GM21390 (cell line): ENCODE data around the gene THSD4.
"Not testable (repeated sequence)": the region's sequence is repeated elsewhere in the genome, so short reads cannot be mapped to it uniquely, and the experiment has no call there.

Experiments used
- ATAC-seq: cut with Tn5 transposase; IDR thresholded peaks from one replicate; pipeline ENCODE4 v1.9.1; 2021; ENCODE audit not compliant: unreplicated experiment

THSD4 gene

GRCh38 chr15:71120428-71120944, 5.2 kb downstream of the THSD4 start:
- ATAC-seq = no peak

GRCh38 chr15:71121442-71121841, 6.2 kb downstream of the THSD4 start:
- ATAC-seq = no peak

- no peak for ATAC-seq
Observed at GRCh38 chr15:71124937-71125790, 9.9 kb downstream of the THSD4 start.

GRCh38 chr15:71125831-71126450, 10.7 kb downstream of the THSD4 start:
- no peak for ATAC-seq

GRCh38 chr15:71127083-71127482, 11.8 kb downstream of the THSD4 start:
- no peak for ATAC-seq

- ATAC-seq = not testable (repeated sequence)
Observed at GRCh38 chr15:71128159-71128558, 12.9 kb downstream of the THSD4 start.

GRCh38 chr15:71128939-71129562, 13.8 kb downstream of the THSD4 start:
- ATAC-seq = no peak

GRCh38 chr15:71129669-71130068, 14.4 kb downstream of the THSD4 start:
- ATAC-seq = no peak

- no peak for ATAC-seq
Observed at GRCh38 chr15:71131601-71132362, 16.5 kb downstream of the THSD4 start.

- no peak for ATAC-seq
Observed at GRCh38 chr15:71133747-71134472, 18.6 kb downstream of the THSD4 start.

- no peak for ATAC-seq
Observed at GRCh38 chr15:71136159-71136783, 21.0 kb downstream of the THSD4 start.

- ATAC-seq = no peak
Observed at GRCh38 chr15:71136793-71137518, 21.7 kb downstream of the THSD4 start.

- ATAC-seq = no peak
Observed at GRCh38 chr15:71138473-71138872, 23.2 kb downstream of the THSD4 start.

GRCh38 chr15:71139241-71139640, 24.0 kb downstream of the THSD4 start:
- no peak for ATAC-seq

- no peak for ATAC-seq
Observed at GRCh38 chr15:71141572-71141971, 26.3 kb downstream of the THSD4 start.

- ATAC-seq = no peak
Observed at GRCh38 chr15:71142780-71143179, 27.5 kb downstream of the THSD4 start.

- no peak for ATAC-seq
Observed at GRCh38 chr15:71143373-71144310, 28.4 kb downstream of the THSD4 start.

GRCh38 chr15:71145648-71146047, 30.4 kb downstream of the THSD4 start:
- no peak for ATAC-seq
